ENCODE results near the gene WDFY4. TPM values are rescaled to one million over a fixed set of nuclear protein-coding genes. Genes with fewer than 3 reads are reported as not detected.

The WDFY4 gene
- total RNA-seq, 1 experiment from 2014 or later: not detected

DNA sequence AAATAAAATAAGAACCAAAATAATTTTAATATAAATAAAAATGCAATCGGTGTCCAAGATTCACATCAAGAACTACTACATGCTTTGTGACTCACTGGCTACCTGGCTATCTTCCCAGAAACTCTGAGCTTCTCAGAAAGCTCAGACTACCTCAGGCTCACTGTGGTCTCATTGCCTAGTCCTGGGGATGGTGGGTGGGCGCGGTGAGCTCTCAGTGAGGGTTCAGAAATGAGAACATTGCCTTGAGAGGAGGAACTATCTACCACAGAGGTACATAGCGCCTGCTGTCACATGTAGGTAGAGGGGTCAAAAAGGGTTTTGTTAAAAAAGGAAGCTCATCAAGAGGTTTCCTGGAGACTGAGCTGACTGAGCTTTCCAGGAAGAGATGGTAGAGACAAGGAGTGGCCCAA is 108.0 kb downstream of the WDFY4 start:
- DNase-seq (ENCODE audit: low spot score): peak; percentile 80

DNA sequence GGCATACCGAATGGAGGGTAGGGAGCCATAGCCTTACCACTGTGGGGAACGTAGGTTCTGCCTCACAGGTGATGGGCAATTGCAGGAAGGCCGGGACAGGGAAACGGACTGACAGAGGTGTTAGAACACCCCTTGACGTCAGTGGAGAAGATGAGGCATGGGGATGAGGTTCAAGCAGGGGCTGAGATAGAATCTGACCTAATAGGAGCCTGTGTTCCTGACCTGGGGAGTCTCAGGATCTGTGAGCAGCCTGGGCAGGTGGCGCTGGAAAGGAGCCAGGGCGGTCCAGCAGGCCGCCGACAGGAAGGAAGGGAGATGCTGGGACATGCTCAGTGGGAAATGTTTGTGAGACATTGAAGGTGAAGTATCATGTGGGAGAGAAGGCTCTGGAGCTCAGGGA is 109.4 kb downstream of the WDFY4 start:
- no peak for DNase-seq (ENCODE audit: low spot score)

DNA sequence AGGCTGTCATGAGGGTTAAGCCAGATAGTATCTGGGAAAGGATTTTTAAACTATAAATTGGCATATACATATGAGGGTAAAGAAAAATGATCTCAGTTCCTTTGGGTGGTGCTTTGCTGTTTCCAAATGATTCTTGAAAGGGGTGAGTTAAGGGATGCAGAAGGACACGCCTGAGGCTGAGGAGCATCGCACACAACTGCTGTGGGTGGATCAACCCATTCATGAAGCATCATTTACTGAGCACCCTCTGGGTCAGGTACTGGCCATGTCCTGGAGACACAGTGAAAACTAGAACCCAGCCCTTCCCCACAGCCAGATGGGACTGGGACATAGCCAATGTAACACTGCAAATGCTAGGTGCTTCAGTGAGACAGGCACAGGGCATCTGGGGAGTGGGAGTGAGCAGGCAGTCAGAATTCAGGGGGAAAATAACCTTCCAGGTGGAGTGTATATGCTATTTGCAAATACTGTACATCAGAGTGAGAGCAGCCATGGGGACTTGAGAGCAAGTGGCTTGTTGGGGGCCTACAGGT is 112.1 kb downstream of the WDFY4 start:
- DNase-seq (ENCODE audit: low spot score): no peak

DNA sequence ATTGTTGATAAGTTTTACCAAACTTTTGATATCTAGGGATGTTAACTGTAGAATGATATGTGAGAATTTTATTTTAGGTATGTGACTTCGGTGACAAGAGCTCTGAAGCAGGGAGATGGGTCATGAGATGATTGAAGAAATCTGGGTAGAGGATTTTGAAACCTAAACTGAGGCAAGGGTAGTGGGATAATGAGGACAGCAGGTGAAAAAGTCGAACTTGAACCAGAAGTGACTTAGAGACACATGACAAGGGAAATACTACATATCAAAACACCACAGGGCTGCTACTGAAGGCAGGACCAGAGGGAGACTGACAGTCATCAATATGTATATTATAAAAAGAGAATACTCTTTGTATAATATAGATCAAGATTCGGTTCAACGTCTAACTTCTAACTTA is 113.2 kb downstream of the WDFY4 start:
- DNase-seq (ENCODE audit: low spot score): no peak

DNA sequence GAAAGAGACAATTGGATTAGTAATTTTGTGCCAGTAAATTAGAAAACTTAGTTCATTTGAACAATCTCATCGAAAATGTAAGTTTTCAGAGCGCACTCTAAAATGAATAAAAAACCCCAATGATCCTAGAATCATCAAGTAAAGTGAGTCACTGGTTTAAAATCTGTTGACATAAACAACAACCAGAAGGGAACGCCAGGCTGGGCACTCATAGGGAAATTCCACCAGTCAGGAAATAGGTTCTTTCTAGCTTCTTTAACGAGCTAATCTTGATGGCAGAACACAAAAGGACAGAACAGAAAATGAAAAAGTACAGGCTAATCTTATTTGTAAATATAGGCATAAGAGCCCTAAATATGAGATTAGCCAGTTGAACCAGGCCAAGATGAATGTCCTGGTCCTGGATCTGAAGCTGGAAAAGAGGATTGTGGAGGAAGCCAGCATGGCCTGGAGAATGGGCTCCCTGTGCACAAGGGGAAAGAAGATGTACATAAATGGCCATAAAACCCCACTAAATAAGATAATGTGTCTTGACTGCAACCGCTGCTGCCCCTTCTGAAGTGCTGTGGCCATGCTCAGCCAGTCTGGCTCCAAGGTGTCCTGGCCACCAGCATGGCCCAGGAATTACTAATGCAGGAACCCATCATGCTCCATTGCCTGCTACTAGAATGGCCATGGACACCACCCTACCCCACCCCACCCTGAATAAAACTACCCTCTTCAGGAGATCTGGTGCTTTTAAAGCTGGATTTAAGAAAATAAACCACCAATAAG is 114.0 kb downstream of the WDFY4 start:
- peak; percentile 58 for DNase-seq (ENCODE audit: low spot score)

DNA sequence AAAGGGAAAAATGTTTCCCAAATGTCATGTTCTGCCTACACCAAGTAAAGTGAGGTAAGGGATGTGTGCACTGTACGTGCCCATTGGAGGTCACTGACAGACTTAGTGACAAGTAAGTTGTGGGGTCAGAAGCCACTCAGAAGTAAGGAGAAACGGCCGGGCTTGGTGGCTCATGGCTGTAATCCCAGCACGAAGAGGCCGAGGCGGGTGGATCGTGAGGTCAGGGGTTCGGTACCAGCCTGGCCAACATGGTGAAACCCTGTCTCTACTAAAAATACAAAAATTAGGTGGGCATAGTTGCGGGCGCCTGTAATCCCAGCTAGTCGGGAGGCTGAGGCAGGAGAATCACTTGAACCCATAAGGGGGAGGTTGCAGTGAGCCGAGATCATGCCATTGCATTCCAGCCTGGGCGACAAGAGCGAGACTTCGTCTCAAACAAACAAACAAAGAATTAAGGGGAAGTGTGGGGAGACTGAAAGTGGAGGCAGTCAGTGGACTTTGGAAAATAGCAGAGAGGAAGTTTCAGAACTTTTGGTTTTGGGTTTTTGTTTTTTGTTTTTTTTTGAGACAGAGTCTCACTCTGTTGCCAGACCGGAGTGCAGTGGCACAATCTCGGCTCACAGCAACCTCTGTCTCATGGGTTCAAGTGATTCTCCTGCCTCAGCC is 114.8 kb downstream of the WDFY4 start:
- no peak for DNase-seq (ENCODE audit: low spot score)

DNA sequence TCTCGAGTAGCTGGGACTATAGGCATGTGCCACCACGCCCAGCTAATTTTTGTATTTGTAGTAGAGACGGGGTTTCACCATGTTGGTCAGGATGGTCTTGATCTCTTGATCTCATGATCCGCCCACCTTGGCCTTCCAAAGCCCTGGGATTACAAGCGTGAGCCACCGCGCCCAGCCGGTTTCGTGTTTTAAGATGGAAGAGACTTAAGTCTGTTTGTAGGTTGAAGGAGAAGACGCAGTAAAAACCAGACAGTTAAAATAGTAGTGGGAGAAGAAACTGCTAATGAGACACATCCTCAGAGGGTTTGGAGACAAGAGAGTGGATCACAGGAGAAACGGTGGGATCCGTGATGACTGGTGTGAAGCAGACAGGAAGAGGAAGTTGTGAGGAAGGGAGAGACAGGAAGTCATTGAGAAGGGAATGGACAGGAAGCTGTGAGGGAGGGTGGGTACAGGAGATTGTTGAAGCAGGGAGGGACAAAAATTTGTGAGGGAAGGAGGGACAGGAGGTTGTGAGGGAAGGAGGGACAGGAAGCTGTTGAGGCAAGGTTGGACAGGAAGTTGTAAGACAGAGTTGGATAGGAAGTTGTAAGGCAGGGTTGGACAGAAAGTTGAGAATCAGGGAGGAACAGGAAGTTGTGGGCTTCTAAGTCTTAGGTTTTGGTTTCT is 115.5 kb downstream of the WDFY4 start:
- peak; percentile 42 for DNase-seq (ENCODE audit: low spot score)

DNA sequence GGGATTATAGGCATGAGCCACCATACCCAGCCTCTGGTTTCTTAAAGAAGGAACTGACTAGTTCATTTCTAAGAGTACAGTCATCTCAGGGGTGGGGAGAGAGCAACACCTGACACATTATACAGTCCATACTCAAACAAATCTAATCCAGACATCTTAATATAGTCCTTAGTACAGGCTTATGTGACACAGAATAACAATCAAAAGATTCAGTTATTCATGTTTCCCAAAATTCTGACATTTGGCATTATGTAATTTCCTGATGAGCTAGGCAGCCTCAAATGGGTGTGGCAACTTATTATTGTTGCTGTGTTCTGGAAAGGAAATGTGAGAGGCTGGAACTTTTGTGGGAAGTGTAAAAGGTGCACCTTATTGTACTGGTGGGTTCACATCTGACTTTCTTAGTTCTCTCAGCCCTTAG is 116.3 kb downstream of the WDFY4 start:
- peak; percentile 15 for DNase-seq (ENCODE audit: low spot score)

DNA sequence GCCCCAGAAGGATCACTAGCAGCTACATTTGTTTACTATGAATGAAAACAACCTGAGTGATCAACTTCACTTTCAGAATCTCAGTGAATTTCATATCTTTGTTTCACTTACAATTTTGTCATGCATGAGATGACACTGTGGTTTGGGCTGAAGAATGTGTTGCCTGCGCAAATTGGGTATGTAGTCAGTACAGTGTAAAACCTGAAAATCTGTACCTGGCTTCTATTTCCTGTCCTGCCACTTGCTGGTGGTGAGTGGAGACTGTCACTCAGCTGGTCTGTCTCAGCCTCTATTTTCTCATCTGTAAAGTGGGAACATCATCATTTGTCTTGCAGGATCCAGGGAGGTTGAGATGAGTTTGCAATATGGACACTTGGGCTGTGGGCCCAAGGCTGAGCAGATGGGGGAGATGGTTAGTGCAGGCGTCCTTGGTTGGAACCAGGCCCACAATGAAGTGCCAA is 118.0 kb downstream of the WDFY4 start:
- DNase-seq (ENCODE audit: low spot score): no peak

DNA sequence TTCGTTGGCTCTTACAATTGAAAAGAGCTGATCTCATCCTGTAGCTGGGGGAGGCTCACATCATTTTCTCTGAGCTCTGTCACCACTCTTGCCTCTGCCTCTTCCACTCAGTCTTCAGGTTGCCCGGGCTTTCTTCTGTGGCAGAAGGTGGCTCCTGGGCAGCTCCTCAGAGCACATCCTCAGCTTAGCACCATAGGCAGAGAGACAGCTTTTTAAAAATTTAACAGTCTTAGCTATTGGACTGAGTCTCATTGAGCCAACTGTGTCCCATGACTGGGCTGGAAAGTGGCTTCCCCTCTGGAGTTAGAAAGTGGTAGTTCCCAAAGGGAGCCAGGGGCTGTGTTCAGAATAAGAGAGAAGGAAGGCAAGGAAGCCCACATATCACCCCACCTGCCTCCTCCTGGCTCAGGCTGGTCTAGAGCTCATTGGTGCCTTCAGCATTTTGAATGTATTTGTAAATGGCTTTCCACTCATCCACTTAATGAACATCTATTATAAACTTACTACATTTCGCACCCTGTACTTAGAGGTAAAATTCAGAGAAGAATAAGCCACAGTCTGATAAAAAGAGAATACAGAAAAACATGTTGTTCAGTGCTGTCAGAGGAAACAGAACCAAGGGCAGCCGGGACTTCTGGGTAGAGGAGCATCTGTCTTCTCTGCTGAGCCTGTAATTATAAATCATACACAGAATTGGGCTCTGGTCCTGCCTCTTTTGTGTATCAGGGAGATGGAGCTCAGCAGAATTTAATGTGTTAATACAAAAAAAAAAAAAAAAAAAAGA is 119.3 kb downstream of the WDFY4 start:
- DNase-seq (ENCODE audit: low spot score): no peak

DNA sequence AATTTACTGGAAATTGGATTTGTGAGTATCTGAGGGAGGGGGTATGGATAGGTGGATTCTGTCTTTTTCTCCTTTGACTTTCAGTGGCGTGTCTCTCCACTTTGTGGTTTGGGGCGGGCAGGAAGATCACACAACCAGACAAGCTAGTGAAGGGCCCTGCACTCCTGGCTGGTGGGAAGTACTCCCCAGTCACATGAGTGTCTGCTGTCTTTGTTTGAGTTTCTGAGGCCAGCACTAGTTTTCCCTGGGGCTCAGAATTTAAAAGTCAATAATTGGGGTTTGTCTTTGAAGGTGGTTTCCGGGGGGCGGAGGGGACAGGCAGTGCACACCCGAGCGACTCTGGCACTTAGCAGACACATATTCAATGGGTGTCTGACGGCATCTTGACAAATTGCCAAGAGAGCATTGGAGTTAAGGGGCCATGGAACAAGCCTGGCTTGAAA is 120.1 kb downstream of the WDFY4 start:
- DNase-seq (ENCODE audit: low spot score): no peak

DNA sequence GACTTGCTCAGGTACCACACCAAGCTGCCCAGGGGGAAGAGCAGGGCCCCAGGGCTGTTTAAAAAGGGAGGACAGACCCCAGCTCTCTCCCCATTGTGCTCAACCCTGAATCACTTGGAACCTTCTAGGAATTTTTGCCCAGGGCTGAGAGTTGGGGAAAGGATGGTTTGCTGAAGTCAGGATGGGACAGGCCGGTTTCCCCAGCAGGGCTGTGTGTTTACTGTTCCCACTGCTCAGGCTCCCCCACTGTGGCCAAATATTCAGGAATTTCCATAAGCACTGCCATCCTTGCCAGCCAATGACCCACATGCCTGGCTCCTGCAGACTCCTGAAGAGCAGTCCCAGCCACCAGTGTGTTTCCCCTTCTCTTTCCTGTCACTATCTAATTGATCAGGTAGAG is 120.7 kb downstream of the WDFY4 start:
- DNase-seq (ENCODE audit: low spot score): no peak

DNA sequence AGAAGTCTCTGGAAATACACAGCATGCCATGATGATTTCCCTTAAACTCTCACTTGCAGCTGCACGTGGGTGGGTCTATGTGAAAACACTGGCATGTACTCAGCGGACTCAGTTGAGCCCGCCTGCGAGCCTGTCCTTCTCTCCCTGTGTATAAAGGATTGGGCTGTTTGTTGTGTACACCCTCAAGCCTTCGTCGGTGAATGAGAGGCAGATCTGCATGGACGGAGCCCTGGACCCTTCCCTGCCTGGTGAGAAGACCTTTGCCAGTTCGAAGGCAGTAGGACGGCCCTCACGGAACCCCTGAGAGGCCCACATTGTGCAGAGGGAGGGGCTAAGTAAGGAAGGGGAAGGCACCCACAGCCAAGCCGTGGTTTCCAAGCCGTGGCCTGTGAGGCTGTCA is 121.2 kb downstream of the WDFY4 start:
- DNase-seq (ENCODE audit: low spot score): no peak

DNA sequence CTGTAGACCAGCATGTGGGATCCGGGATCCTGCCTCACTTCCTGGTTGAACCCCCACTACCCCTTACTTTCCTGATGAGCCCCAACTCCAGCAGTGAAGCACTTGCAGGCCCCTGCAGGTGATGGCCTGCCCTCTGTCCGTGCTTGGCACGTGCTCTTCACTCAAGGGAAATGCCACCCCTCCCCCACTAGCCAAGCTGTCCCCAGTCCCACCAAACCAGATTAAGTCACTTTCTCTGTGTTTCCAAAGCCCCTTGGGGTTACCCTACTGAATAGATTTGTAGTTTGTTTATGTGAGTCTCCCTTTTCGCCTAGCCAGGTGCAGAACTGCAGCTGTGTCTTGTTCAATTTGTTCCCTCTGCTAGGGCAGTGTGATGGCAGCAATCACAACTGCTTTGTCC is 121.7 kb downstream of the WDFY4 start:
- DNase-seq (ENCODE audit: low spot score): no peak

DNA sequence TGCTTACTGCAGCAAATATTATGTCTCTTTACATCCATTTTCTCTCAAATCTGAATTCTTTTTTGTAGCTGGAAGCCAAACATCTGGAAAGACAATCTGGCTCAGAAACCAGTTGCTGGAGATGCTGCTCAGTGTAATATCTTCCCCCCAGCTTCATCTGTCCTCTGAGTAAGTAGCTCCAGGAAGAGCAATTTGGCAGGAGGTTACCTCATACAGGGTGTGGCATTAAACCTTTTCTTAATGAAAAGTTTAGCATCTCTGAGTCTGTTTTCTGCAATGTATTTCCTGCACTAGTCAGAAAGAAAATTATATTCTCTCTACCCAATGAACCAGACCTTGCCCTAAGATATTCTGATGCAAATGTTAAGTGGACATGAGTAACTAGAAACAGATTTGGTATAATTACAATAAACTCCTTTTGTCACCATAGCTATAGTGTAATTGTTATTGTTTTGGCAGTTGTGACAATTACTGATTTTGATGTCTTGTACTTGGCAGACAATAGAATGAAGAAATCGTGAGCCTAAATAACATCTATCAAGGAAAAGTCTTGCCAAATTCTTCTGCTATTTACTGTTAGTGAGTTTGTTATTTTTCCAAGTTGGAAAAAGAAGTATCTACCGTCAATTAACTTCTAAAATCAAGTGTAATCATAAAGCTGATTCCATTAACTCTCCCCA is 123.3 kb downstream of the WDFY4 start:
- peak; percentile 6 for DNase-seq (ENCODE audit: low spot score)

DNA sequence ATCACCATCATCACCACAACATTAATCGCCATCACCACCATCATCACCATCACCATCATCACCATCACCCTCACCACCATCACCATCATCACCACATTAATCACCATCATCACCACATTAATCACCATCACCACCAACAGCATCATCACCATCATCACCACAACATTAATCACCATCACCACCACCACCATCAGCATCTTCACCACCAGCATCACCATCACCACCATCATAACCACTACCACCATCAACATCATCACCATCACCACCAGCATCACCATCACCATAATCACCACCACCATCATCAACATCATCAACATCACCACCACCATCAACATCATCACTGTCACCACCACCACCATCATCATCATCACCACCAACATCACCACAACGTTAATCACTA is 124.6 kb downstream of the WDFY4 start:
- DNase-seq (ENCODE audit: low spot score): no peak

DNA sequence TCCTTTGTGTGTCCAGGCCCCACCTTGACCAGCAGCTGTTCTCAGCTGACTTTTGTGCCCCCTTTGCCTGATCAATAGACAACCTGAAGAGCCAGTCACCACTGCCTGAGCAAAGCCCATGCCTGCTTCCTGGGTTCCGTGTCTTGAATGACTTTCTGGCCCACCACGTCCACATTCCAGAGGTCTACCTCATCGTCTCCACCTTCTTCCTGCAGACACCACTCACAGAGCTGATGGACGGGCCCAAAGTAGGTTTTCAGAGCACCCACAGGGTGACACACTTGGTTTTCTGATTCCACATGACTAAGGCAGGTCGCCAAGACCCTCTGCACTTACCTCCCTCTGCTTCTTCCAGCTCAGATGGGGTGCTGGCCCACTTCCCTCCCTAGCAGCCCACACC is 126.8 kb downstream of the WDFY4 start:
- DNase-seq (ENCODE audit: low spot score): peak; percentile 15

DNA sequence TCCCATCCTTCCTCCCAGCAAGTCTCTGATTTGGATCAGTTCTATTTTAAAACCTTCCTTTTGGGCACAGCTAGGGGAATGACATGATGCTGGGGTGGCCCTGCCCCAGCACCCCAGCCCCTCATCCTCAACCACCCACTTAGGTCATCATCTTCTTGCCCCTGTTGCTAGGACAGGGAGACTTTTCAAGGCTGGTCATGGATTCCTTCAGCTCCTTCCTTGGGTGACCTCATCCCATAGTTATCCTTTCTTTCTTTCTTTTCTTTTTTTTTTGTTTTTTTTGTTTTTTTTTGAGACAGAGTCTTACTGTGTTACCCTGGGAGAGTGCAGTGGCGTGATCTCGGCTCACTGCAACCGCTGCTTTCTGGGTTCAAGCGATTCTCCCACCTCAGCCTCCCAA is 127.2 kb downstream of the WDFY4 start:
- no peak for DNase-seq (ENCODE audit: low spot score)

DNA sequence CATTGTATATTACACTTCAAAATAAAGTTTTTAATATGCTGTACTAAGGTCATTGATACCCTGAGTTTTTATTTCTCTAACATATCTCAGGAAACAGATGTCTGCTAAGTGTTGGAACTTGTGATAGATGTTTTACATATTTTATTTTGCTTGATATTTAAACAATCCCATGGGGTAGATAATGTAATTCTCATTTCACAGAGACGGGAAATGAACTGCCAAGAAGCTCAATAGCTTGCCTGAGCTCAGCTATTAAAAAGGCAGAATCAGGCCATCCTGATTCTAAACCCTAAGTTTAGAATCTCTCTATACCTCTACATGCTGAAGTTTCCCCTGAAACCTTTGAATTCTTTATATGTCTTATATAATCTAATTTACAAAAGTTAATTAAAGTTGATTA is 128.6 kb downstream of the WDFY4 start:
- no peak for DNase-seq (ENCODE audit: low spot score)

DNA sequence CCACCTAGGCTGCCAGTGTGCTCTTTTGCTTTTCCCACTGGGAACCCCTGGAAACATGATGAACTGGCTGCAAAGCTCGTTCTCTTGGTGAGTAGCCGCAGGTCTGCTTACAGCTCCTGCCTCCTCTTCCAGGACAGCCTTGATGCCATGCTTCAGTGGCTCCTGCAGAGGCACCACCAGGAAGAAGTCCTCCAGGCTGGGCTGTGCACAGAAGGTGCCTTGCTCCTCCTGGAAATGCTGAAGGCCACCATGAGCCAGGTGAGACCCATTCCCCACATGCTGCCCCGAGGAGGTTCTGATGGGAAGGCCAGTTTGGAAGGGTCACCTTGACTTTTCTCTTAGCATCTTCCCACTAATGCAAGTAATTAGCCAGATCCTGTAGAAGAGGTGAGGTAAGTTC is 129.2 kb downstream of the WDFY4 start:
- DNase-seq (ENCODE audit: low spot score): no peak

DNA sequence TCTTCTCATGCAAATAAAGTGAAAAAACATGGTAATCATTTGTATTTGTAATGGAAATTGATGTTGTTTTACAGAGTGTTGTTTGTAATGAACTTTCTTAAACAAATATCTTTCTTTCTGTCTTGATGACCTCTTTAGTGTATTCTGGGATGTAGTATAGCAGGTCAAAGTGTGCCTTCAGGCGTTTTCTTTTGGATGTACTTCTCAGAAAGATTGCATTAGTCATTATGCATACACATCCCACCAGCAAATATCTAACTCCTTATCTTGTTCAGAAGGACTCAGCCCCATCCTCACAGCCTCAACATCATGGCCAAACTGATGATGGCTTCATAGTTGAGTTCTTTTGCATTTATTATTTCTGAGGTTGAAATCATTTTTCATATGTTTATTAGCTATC is 130.3 kb downstream of the WDFY4 start:
- no peak for DNase-seq (ENCODE audit: low spot score)

Data from A172 (cell line).